Measurements from ENCODE around the gene HLA-G.
"Not testable (repeated sequence)": the region's sequence is repeated elsewhere in the genome, so short reads cannot be mapped to it uniquely, and the experiment has no call there.

The HLA-G gene

DNA sequence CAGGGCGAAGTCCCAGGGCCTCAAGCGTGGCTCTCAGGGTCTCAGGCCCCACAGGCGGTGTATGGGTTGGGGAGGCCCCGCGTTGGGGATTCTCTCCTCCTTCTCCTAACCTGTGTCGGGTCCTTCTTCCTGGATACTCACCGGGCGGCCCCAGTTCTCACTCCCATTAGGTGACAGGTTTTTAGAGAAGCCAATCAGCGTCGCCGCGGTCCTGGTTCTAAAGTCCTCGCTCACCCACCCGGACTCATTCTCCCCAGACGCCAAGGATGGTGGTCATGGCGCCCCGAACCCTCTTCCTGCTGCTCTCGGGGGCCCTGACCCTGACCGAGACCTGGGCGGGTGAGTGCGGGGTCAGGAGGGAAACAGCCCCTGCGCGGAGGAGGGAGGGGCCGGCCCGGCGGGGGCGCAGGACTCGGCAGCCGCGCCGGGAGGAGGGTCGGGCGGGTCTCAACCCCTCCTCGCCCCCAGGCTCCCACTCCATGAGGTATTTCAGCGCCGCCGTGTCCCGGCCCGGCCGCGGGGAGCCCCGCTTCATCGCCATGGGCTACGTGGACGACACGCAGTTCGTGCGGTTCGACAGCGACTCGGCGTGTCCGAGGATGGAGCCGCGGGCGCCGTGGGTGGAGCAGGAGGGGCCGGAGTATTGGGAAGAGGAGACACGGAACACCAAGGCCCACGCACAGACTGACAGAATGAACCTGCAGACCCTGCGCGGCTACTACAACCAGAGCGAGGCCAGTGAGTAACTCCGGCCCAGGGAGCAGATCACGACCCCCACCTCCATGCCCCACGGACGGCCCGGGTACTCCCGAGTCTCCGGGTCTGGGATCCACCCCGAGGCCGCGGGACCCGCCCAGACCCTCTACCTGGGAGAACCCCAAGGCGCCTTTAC is at the start of gene HLA-G:
TSS of gene HLA-G (plus strand) at position 247 of the 892 bp plus-strand sequence. CDS start at position 267, 20 bp downstream.
- no peak for DNase-seq

DNA sequence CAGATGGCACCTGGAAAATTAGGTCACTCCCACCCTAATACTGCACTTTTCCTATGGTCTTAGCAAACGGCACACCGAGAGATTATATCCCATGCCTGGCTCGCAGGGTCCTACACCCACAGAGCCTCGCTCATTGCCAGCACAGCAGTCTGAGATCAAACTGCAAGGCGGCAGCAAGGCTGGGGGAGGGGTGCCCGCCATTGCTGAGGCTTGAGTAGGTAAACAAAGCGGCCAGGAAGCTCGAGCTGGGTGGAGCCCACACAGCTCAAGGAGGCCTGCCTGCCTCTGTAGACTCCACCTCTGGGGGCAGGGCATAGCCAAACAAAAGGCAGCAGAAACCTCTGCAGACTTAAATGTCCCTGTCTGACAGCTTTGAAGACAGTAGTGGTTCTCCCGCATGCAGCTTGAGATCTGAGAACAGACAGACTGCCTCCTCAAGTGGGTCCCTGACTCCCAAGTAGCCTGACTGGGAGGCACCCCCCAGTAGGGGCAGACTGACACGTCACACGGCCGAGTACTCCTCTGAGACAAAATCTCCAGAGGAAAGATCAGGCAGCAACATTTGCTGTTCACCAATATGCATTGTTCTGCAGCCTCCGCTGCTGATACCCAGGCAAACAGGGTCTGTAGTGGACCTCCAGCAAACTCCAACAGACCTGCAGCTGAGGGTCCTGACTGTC is 47.5 kb upstream of the HLA-G start:
- not testable (repeated sequence) for DNase-seq

DNA sequence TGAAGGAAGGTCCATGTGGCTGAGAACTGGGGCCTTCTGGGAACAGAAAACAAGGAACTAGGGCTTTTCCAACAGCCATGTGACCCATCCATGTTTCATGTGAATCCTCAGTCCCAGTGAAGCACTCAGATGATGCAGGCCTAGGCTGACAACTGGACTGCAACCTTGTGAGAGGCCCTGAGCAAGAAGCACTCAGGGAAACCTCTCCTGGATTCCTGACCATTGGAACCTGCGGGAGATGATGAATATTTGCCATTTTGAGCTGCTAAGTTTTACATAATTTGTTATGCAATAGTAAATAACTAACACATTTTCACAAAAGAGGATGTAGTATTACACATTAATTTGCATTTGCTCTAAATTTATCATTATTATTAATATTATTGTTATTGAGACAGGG is 38.4 kb upstream of the HLA-G start:
- DNase-seq = no peak

DNA sequence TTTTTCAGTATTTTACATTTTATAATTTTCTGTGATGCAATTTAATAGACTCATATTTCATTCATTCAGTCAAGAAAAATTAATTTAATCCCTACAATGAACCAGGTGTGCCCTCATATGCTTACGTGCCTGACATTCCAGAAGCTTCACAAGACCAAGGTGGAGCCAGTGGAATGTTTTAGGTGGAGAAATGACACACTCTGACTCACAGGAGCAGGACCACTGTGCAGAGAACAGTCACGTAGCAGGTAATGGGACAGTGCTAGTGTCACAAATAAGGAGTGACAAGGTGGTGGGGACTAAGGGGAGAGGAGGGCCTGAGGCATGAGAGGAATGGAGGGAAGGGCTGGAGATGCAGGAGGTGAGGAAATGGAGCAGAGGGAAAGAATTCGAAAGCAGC is 37.0 kb upstream of the HLA-G start:
- no peak for DNase-seq

DNA sequence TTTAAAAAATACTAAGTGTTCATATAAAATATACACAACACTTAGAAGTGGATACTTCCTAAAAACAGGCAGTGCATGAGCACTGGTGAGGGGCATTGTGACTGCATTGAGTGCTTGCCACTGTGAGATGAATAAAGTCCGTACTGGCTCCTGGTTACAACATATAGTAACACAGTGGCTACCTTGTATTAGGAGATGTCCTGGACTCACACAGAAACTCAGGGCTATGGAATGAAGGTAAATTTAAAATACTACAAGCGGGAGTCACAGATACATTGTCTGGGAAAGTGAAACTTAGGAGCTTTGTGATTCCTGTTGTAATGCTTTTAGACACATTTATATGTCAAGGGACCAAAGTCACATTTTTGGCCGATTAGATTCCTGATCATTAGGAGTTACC is 36.5 kb upstream of the HLA-G start:
- no peak for DNase-seq

DNA sequence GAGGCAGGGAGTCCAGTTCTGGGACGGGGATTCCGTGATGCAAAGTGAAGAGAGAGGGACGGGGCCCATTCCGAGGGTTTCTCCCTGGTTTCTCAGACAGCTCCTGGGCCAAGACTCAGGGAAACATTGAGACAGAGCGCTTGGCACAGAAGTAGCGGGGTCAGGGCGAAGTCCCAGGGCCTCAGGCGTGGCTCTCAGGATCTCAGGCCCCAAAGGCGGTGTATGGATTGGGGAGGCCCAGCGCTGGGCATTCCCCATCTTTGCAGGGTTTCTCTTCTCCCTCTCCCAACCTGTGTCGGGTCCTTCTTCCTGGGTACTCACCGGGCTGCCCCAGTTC is 35.9 kb upstream of the HLA-G start:
- no peak for DNase-seq

DNA sequence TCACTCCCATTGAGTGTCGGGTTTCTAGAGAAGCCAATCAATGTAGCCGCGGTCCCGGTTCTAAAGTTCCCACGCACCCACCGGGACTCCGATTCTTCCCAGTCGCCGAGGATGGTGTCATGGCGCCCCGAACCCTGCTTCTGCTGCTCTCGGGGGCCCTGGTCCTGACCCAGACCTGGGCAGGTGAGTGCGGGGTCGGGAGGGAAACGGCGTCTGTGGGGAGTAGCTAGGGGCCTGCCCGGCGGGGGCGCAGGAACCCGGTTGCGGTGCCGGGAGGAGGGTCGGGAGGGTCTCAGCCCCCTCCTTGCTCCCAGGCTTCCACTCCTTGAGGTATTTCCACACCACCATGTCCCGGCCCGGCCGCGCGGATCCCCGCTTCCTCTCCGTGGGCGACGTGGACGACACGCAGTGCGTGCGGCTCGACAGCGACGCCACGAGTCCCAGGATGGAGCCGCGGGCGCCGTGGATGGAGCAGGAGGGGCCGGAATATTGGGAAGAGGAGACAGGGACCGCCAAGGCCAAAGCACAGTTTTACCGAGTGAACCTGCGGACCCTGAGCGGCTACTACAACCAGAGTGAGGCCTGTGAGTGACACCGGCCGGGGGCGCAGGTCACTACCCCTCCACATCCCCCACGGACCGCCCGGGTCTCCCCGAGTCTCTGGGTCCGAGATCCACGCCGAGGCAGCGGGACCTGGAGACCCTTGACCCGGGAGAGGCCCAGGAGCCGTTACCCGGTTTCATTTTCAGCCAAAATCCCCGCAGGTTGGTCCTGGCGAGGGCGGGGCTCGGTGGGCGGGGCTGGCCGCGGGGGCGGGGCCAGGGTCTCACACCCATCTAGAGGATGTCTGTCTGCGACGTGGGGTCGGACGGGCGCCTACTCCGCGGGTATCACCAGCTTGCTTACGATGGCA is 35.2 kb upstream of the HLA-G start:
- DNase-seq = peak; percentile 69

DNA sequence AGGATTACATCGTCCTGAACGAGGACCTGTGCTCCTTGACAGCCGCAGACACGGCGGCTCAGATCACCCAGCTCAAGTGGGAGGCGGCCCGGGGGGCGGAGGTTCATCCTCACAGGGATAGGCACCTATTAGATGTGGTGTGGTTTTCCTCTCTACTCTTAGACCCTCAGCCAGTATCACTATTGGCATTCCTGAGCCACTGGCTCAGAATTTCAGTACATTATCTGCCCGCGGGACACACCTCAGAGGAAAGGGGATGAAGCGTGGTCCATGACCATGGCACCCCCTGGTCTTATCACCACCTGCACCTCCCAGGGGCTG is 34.6 kb upstream of the HLA-G start:
- no peak for DNase-seq

DNA sequence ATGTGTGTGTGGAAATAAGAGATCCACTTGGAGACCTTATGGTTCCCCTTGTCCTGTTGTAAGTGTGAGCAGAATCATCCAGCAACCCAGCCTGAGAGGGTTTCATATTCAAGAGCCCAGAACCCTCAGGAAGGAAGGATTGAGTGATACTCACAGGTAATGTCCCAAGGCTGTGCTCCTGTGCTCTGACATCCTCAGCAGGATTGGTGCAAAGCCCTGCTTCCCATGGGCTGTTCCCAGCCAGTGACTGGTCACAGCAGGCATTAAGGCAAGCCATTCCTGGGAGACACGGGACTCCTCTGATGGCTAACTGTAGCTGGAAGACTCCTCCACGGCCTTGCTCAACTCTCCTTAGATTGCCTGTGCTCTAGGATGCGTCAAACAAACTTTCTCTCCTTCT is 33.8 kb upstream of the HLA-G start:
- no peak for DNase-seq

DNA sequence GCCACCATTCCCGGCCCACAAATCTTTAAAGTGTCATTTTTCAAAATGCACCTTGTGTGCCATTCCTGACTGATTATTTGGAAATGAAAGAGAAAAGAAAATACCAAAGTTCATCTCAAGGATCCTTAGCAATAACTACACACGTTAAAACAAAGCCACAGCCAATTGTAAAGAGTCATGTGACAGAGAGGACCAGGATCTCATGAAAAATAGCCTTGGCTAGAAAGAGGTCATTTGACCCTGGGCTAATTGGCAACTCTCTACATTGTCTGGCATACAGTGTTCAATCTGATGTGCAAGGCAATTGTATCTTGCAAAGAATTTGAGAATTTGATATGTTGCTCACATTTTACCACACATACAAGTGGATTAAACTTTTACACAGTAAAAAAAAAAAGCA is 31.6 kb upstream of the HLA-G start:
- DNase-seq = no peak

DNA sequence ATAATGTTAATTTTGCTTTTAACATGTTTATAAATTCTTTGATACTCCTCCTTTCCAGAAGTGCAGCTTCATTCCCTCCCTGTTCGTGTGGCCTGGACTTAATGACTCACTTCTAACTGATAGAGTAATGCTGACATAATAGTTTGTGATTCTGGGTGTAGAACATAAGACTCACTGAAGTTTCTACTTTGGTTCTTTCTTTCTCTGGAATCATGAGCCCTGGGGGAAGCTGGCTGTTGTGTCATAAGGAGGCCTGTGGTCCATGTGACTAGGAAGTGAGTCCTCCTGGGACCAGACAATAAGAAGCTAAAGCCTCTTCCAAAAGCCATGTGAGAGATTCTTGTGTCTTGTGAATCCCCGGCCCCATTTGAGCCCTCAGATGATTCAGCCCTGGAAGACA is 30.5 kb upstream of the HLA-G start:
- no peak for DNase-seq

DNA sequence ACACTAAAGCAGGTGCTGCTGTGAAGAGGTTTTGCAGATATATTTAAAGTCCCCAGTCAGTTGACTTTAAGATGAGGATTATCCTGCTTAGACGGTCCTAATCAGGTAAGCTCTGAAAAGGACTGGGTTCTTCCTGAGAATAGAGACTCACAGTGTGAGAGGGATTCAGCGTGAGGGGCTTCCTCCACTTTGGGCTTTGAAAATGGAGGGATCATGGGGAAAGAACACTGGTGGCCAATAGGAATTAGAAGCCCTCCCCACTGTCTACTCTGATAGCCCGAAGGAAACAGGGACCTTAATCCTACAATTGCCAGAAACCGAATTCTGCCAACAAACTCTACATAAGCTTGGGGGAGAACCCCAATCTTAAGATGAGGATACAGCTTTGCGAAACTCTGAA is 29.7 kb upstream of the HLA-G start:
- DNase-seq = no peak

DNA sequence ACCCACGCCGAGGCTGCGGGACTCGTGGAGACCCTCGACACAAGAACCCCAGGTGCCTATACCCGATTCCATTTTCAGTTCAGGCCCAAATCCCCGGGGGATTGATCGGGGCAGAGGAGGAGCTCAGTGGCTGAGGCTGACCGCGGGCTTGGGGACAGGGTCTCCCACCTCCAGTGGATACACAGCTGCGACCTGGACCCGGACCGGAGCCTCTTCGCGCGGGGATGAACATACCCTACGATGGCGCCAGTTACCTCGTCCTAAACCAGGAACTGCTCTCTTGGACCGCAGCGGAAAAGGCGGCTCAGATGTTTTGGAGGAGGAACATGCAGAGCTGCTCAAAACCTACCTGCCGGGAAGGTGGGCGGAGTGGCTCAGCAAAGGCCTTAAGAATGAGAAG is 27.4 kb upstream of the HLA-G start:
- DNase-seq = no peak

DNA sequence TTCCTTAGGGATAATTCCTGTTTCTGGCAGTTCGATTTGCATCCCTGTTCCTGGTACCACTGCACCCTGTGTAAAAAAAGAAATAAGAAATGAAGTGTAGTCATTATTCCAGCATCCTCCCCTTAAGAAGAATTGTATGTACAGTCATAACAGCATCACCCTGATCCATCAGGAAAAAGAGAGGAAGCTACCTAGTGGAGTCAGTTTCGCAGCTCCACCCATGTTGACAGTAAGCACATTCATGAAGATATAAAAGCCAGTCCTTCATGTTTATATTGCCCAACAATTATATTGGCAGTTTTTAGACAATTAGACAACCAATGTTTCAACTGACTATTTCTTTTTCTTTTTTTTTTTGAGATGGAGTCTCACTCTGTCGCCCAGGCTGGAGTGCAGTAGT is 21.2 kb upstream of the HLA-G start:
- no peak for DNase-seq

DNA sequence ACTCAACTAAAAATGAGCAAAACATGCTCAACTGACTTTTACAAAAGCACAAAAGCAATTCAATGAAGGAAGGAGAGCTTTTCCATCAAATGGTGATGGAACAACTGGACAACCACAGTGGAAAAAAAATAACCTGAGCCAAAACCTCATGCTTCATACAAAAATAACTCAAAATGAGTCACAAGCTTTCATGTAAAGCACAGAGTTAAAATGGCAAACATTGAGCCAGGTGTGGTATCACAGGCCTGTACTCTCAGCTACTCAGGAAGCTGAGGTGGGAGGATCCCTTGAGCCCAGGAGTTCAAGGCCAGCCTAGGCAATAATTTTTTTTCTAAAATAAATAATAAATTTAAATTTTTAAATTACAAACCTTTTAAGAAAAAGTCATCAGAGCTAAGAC is 18.4 kb upstream of the HLA-G start:
- DNase-seq = no peak

DNA sequence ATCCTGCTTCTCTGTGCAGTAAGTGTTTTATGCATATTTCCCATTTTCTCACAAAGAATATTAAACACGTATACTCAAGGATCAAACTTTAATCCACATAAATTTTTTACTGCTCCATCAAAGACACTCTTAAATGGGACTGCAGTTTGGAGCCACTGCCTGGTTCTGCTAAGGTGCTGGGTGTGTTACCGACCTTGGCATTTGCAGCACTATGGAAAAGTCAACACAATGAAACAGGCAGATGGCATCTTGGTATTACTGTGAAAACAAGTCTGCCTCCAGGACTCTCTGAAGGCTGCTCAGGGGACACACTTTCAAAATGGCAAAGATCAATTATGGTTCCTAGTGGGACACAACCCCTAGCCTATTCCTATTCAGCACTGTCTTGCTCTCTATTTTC is 17.3 kb upstream of the HLA-G start:
- DNase-seq = no peak

DNA sequence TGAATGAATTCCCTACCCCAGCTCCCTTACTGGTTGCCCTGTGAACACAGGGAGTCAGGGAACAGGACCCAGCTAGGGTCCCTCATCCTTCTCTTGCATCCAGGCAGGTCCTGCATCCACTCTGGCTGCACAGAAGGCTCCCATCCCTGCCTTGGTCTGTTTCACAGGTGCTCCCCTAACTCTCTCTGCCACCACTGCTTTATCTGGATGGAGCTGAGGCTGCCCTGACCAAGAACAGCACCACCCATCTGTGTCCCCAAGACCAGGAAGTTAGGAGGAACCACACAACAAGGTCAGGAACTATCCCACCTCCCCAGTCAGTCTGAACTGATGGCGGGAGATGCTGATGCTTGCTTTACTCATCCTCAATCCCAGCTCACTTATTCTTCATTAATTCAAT is 16.2 kb upstream of the HLA-G start:
- DNase-seq = no peak

DNA sequence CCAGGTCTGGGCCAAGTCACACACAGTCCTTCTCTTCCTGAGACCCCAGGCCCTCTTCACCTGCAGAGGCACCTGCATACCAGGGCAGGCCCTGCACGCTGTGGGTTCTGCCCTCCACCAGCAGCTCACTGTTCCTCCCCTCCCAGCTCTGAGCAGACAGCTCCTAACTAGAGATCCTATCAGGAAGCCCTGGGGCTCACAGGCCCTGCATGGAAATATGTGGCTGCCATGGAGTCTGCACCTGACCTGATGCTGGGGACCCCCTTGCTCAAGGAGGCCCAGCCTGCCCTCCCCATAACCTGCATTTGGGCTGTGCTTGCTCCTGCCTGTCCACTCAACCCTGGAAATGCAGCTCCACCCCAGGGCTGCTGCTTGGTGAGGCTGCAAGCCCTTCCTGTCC is 14.6 kb upstream of the HLA-G start:
- DNase-seq = no peak

DNA sequence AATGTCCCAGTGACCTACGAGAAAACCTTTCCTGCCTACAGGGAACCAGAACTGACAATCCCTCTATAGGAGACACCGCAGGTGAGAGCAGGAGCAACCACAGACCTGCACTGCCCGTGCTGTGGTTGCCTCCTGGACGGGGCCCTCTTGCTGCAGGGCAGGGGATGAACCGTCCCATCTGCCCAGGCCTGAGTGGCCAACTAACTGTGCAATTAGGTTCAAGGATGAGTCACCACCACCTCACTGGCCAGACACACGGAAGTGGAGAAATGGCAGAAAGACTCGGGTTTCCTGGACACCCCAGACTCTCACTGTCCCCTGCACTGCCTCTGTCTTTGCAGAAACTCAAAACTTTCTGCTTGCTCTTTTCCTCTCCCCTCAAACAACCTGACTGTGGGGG is 13.8 kb upstream of the HLA-G start:
- DNase-seq = no peak

DNA sequence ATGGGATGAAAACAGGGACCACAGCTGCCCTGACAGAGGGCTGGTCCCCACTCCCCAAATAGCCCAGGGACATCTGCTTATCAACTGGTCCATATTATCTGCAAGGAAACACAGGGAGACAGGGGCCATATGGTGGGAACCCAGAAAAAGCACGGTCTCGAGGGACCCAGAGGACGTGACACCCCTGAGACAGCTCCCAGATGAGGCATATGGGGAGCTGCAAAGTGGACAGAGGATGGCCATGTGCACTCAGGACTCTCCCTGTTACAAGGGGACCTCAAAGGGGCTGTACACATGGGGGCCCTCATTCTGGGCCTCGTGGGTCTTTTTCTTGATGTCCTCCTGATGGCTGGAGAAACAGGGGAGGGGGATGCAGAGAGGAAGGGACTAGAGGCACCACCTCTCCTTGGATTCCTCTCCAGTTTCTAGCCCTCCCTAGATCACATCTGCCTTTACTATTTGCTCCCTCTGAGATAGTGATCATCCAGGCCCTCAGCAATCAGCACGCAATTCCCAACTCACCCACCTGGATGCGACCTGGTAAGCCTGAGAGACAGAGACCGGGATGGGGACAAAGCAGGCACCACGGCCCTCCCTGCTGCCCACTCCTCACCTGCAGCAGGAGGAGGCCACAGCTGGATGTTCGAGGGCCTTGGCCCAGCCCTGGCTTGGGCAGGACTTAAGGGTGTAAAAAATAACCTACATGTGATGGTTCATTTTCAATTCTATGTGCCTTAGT is 13.1 kb upstream of the HLA-G start:
- no peak for DNase-seq

DNA sequence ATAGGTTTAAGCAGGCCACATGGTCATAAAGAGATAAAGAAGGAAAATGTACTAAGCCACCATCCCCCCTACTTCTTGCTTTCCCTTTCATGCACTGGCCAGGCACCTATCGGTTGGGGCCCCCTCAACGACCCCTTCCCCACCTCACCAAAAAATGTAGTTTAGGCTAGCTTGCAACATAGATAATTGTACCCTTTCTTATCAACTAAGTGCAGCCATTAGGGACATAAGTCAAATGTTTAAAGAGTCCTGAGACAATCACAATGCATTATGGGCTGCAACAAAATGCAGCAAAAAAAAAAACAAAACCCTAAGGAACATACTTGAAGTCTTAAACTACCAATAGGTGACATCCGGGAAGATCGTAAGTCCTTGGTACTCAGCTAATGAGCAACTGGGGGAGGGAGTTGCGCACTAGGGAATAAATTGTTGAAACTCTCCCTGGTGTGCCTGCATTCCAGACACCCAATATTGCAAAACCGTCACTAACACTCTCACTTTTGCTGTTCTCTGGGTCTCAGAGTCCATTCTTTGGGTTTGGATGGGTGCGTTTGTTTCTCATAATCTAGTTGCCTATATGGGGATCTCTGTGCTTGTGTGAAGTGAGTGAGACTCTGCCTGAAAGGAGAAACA is 12.4 kb upstream of the HLA-G start:
- no peak for DNase-seq

DNA sequence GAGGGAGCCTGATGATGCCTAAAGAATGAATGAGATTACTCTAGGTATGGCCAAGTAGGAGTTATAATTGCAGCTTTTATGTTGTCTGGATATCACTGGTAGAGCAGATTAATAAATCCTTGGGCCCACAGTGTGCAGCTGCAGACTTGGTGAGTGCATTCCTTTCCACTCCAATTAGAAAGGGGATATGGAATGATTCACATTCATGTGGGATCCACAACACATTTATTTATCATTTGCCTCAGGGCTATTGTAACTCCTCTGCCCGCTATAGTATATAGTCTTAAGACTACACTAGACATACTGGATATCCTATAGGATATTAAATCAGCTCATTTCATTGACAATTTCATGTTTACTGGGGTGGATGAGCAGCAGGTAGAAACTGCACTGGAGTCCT is 11.6 kb upstream of the HLA-G start:
- DNase-seq = no peak

DNA sequence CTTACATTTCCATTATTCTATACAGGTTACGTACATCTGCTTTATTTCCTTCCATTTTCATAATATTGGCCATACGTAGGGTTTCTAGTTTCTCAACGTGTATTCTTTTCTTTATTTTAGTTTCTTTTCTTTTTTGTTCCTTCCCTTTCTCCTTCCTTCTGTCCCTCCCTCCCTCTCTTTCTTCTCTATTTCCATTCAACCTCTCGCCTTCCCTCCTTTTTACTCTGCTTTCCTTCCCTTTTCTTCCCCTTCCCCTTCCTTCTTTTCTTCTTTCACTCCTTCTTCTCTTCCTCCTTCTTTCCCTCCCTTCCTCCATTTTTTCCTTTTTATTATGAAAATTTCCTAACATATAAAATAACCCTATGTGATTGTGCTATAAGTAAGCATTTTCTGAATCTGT is 8.7 kb upstream of the HLA-G start:
- no peak for DNase-seq

Data from activated CD4-positive, alpha-beta T cell treated with anti-CD3 and anti-CD28 coated beads for 1 hour (primary cell).